ENCODE data around the gene RBBP8NL. TPM values are rescaled to one million over a fixed set of nuclear protein-coding genes. Genes with fewer than 3 reads are reported as not detected.

Gene RBBP8NL
- total and polyA plus RNA-seq, 2 donors: 0.69 to 1.1 TPM

GRCh38 chr20:62365814-62366369 lies 61.4 kb downstream of the RBBP8NL start:
- Histone ChIP-seq H3K27ac (ENCODE audit: low read depth) (peak overlapping the region; percentile 91), H3K36me3 (ENCODE audit: insufficient read depth) (no peaks in the 10 kb centered on the region), H3K4me3 (ENCODE audit: low read depth, low read length) (peak overlapping the region; percentile 80), H3K4me1 (ENCODE audit: insufficient read depth) (peaks cover 2% of the 10 kb centered on the region)
- 18% methylated on average over 10 of the region's 10 CpGs for WGBS
- no peak for DNase-seq (ENCODE audit: extremely low spot score)

GRCh38 chr20:62364911-62365736 lies 62.2 kb downstream of the RBBP8NL start:
- DNase-seq (ENCODE audit: extremely low spot score): no peak
- Histone ChIP-seq H3K4me1 (ENCODE audit: insufficient read depth) (peaks cover 2% of the 10 kb centered on the region), H3K27ac (ENCODE audit: low read depth) (peak overlapping the region; percentile 75), H3K4me3 (ENCODE audit: low read depth, low read length) (peak overlapping the region; percentile 80), H3K36me3 (ENCODE audit: insufficient read depth) (no peaks in the 10 kb centered on the region)
- 61% methylated on average over 27 of the region's 27 CpGs for WGBS

- no peak overlapping the region for H3K4me3 ChIP-seq (ENCODE audit: low read depth, low read length)
- H3K27ac ChIP-seq (ENCODE audit: low read depth): peak overlapping the region; percentile 75
- peaks cover 2% of the 10 kb centered on the region for H3K4me1 ChIP-seq (ENCODE audit: insufficient read depth)
- 67% methylated on average over 22 of the region's 22 CpGs for WGBS
- DNase-seq (ENCODE audit: extremely low spot score): no peak
- H3K36me3 ChIP-seq (ENCODE audit: insufficient read depth): no peaks in the 10 kb centered on the region
These were observed 63.2 kb downstream of the RBBP8NL start for GRCh38 chr20:62363920-62364851.

GRCh38 chr20:62362991-62363919 lies 64.1 kb downstream of the RBBP8NL start:
- H3K4me3 ChIP-seq (ENCODE audit: low read depth, low read length): no peak overlapping the region
- no peak for DNase-seq (ENCODE audit: extremely low spot score)
- H3K4me1 ChIP-seq (ENCODE audit: insufficient read depth): peaks cover 2% of the 10 kb centered on the region
- no peaks in the 10 kb centered on the region for H3K36me3 ChIP-seq (ENCODE audit: insufficient read depth)
- WGBS: 59% methylated on average over 20 of the region's 20 CpGs
- peak overlapping the region; percentile 27 for H3K27ac ChIP-seq (ENCODE audit: low read depth)

GRCh38 chr20:62362590-62362940 lies 64.8 kb downstream of the RBBP8NL start:
- H3K27ac ChIP-seq (ENCODE audit: low read depth): no peak overlapping the region
- 79% methylated on average over 13 of the region's 13 CpGs for WGBS

GRCh38 chr20:62361799-62362589 lies 65.3 kb downstream of the RBBP8NL start:
- no peak overlapping the region for H3K4me3 ChIP-seq (ENCODE audit: low read depth, low read length)
- H3K27ac ChIP-seq (ENCODE audit: low read depth): peak overlapping the region; percentile 68
- DNase-seq (ENCODE audit: extremely low spot score): no peak
- H3K4me1 ChIP-seq (ENCODE audit: insufficient read depth): peaks cover 8% of the 10 kb centered on the region
- WGBS: 82% methylated on average over 34 of the region's 34 CpGs
- no peaks in the 10 kb centered on the region for H3K36me3 ChIP-seq (ENCODE audit: insufficient read depth)

More at GRCh38 chr20:62362590-62362940, 64.8 kb downstream of the RBBP8NL start:
- H3K36me3 ChIP-seq (ENCODE audit: insufficient read depth): no peaks in the 10 kb centered on the region
- H3K4me1 ChIP-seq (ENCODE audit: insufficient read depth): peaks cover 3% of the 10 kb centered on the region
- no peak for DNase-seq (ENCODE audit: extremely low spot score)
- H3K4me3 ChIP-seq (ENCODE audit: low read depth, low read length): no peak overlapping the region

- H3K36me3 ChIP-seq (ENCODE audit: insufficient read depth): no peaks in the 10 kb centered on the region
- peak overlapping the region; percentile 68 for H3K27ac ChIP-seq (ENCODE audit: low read depth)
- WGBS: 54% methylated on average over 25 of the region's 25 CpGs
- peaks cover 8% of the 10 kb centered on the region for H3K4me1 ChIP-seq (ENCODE audit: insufficient read depth)
- H3K4me3 ChIP-seq (ENCODE audit: low read depth, low read length): no peak overlapping the region
- DNase-seq (ENCODE audit: extremely low spot score): no peak
These were observed 66.2 kb downstream of the RBBP8NL start for GRCh38 chr20:62360854-62361798.

Other genes with a start within 250 kb of the RBBP8NL start
- gene MTG2, start 244.5 kb downstream of the RBBP8NL start, total RNA-seq: 10.3 TPM
- gene MTG2, start 244.5 kb downstream of the RBBP8NL start, polyA plus RNA-seq: 25.8 TPM
- 0.16 TPM for gene HRH3, start 207.3 kb downstream of the RBBP8NL start, total RNA-seq
- gene HRH3, start 207.3 kb downstream of the RBBP8NL start, polyA plus RNA-seq: 0.10 TPM
- 40.1 TPM for gene OSBPL2, start 189.0 kb downstream of the RBBP8NL start, total RNA-seq
- 24.7 TPM for gene OSBPL2, start 189.0 kb downstream of the RBBP8NL start, polyA plus RNA-seq
- 27.5 TPM for gene ADRM1, start 124.5 kb downstream of the RBBP8NL start, total RNA-seq
- 115 TPM for gene ADRM1, start 124.5 kb downstream of the RBBP8NL start, polyA plus RNA-seq
- 40.4 TPM for gene LAMA5, start 60.2 kb downstream of the RBBP8NL start, total RNA-seq
- gene LAMA5, start 60.2 kb downstream of the RBBP8NL start, polyA plus RNA-seq: 162 TPM
- gene RPS21, start 40.4 kb downstream of the RBBP8NL start, total RNA-seq: 396 TPM
- gene RPS21, start 40.4 kb downstream of the RBBP8NL start, polyA plus RNA-seq: 4,730 TPM
- gene CABLES2, start 20.3 kb downstream of the RBBP8NL start, total RNA-seq: 2.1 TPM
- 5.7 TPM for gene CABLES2, start 20.3 kb downstream of the RBBP8NL start, polyA plus RNA-seq
- 6.6 TPM for gene GATA5, start 48.5 kb upstream of the RBBP8NL start, total RNA-seq
- 27.4 TPM for gene GATA5, start 48.5 kb upstream of the RBBP8NL start, polyA plus RNA-seq
- 1.4 TPM for gene SLCO4A1, start 215.0 kb upstream of the RBBP8NL start, total RNA-seq
- gene SLCO4A1, start 215.0 kb upstream of the RBBP8NL start, polyA plus RNA-seq: 24.8 TPM

All from urinary bladder (tissue), 4 donors.